NOMO-1 treated with dmso at 0.1 percent for 144 hours (cell line): ENCODE data around the gene OR12D1.

Experiments used
- DNase-seq: peaks from one replicate; lab custom pipeline; 2025; ENCODE audit not compliant: unreplicated experiment; lab: John Stamatoyannopoulos, UW

The OR12D1 gene

GRCh38 chr6:29465279-29465678, 50.6 kb downstream of the OR12D1 start:
- no peak for DNase-seq

- DNase-seq: no peak
These were observed 51.1 kb downstream of the OR12D1 start for GRCh38 chr6:29465801-29466200.

GRCh38 chr6:29466241-29466640, 51.5 kb downstream of the OR12D1 start:
- no peak for DNase-seq
